ENCODE measurements around the gene IQGAP2. TPM values are rescaled to one million over a fixed set of nuclear protein-coding genes. Genes with fewer than 3 reads are reported as not detected.

Gene IQGAP2
- total RNA-seq, 1 experiment from 2014 or later, result not detected

- CTCF ChIA-PET, result no interaction called here
- no TSS peak for BruUV-seq (replicated peaks)
- no peaks in the 10 kb centered on the region for H3K9me2 ChIP-seq (replicated peaks; ENCODE audit: low read length)
These were observed 167.1 kb downstream of the IQGAP2 start for GRCh38 chr5:76570153-76570552.

GRCh38 chr5:76571559-76571958, 168.5 kb downstream of the IQGAP2 start:
- no TSS peak for BruUV-seq (replicated peaks)
- no peaks in the 10 kb centered on the region for H3K4me1 ChIP-seq (ENCODE audit: insufficient read depth, low read length)
- DNase-seq (no peak), ATAC-seq (no peak)
- no peaks in the 10 kb centered on the region for H3K9me3 ChIP-seq (ENCODE audit: low read length)
- POLR2A ChIA-PET (ENCODE audit: unreplicated experiment), result interaction anchor here (0.6 kb wide), 1 partner anchor 248 kb away, joined by 5 read pairs; no protein-coding TSS in a partner anchor
- H3K4me2 ChIP-seq (ENCODE audit: low read length), result no peak overlapping the region
- no peak overlapping the region for H3K27ac ChIP-seq (ENCODE audit: low read length)
- H4K20me1 ChIP-seq (ENCODE audit: low read length), result no peaks in the 10 kb centered on the region
- TF ChIP-seq CTCF (conservative IDR thresholded peaks at IDR 0.05; ENCODE audit: low read depth, low read length), result peak; percentile 28; the same call in 1 of the 2 replicates
- TF ChIP-seq EZH2phosphoT487 (IDR thresholded peaks at IDR 0.05; ENCODE audit: borderline replicate concordance, low read length), result no peak
- no peak overlapping the region for H2AFZ ChIP-seq (ENCODE audit: low read length)
- peaks cover 28% of the 10 kb centered on the region for H3K27me3 ChIP-seq (ENCODE audit: low read length)
- H3K79me2 ChIP-seq (ENCODE audit: low read length), result no peaks in the 10 kb centered on the region
- CTCF ChIA-PET, result no interaction called here
- H3K9me2 ChIP-seq (replicated peaks; ENCODE audit: low read length), result no peaks in the 10 kb centered on the region
- no peak overlapping the region for H3K9ac ChIP-seq (ENCODE audit: low read length)
- H3K36me3 ChIP-seq (ENCODE audit: low read depth, low read length), result no peaks in the 10 kb centered on the region
- no peaks in the 10 kb centered on the region for H3F3A ChIP-seq (ENCODE audit: low read length, unreplicated experiment)
- intact Hi-C loops (cut with micrococcal nuclease), result no loop called here
- no peak overlapping the region for H3K4me3 ChIP-seq (ENCODE audit: low read length)

More at GRCh38 chr5:76570153-76570552, 167.1 kb downstream of the IQGAP2 start:
- H3K79me2 ChIP-seq (ENCODE audit: low read length), result no peaks in the 10 kb centered on the region
- H3K9ac ChIP-seq (ENCODE audit: low read length), result no peak overlapping the region
- no peak overlapping the region for H2AFZ ChIP-seq (ENCODE audit: low read length)
- no peaks in the 10 kb centered on the region for H4K20me1 ChIP-seq (ENCODE audit: low read length)
- H3F3A ChIP-seq (ENCODE audit: low read length, unreplicated experiment), result no peaks in the 10 kb centered on the region
- H3K4me3 ChIP-seq (ENCODE audit: low read length), result no peak overlapping the region
- no peak overlapping the region for H3K4me2 ChIP-seq (ENCODE audit: low read length)
- H3K36me3 ChIP-seq (ENCODE audit: low read depth, low read length), result no peaks in the 10 kb centered on the region
- TF ChIP-seq EZH2phosphoT487 (IDR thresholded peaks at IDR 0.05; ENCODE audit: borderline replicate concordance, low read length) (no peak), CTCF (conservative IDR thresholded peaks at IDR 0.05; ENCODE audit: low read depth, low read length) (no peak), EZH2 (IDR thresholded peaks at IDR 0.05; ENCODE audit: low read length, unreplicated experiment) (no peak)
- no peaks in the 10 kb centered on the region for H3K9me3 ChIP-seq (ENCODE audit: low read length)
- H3K4me1 ChIP-seq (ENCODE audit: insufficient read depth, low read length), result no peaks in the 10 kb centered on the region
- POLR2A ChIA-PET (ENCODE audit: unreplicated experiment), result no interaction called here
- no peak overlapping the region for H3K27ac ChIP-seq (ENCODE audit: low read length)
- DNase-seq (no peak), ATAC-seq (no peak)
- H3K27me3 ChIP-seq (ENCODE audit: low read length), result peaks cover 42% of the 10 kb centered on the region
- intact Hi-C loops (cut with micrococcal nuclease), result no loop called here

DNA sequence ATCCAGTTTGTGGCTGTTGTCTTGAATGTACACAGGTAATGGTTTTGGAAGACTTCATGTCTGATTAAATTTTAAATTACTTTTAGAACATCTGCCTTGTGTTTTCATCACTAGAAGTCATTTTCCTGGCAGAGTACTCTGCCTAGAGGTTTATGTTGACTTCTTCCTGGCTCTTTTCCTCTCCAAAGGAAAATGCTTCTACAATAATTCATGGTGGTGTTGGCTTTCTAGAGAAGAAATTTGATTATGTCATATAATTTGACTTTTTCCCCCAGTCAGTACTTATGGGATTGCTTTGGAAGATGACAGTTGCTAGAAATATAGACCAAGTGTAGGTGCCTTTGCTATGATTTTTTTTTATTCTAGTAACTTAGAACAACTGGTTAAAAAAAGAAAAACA, 173.4 kb downstream of the IQGAP2 start:
- Histone ChIP-seq H3K79me2 (ENCODE audit: low read length) (no peaks in the 10 kb centered on the region), H2AFZ (ENCODE audit: low read length) (no peak overlapping the region), H3K4me2 (ENCODE audit: low read length) (no peak overlapping the region), H3K36me3 (ENCODE audit: low read depth, low read length) (no peaks in the 10 kb centered on the region), H3K27ac (ENCODE audit: low read length) (no peak overlapping the region), H3F3A (ENCODE audit: low read length, unreplicated experiment) (no peaks in the 10 kb centered on the region), H3K27me3 (ENCODE audit: low read length) (0 out of 2 replicates have a peak, but pooled peaks cover 4% of the 10 kb centered on the region), H3K4me1 (ENCODE audit: insufficient read depth, low read length) (no peaks in the 10 kb centered on the region), H4K20me1 (ENCODE audit: low read length) (no peaks in the 10 kb centered on the region), H3K9ac (ENCODE audit: low read length) (no peak overlapping the region), H3K9me3 (ENCODE audit: low read length) (no peaks in the 10 kb centered on the region), H3K4me3 (ENCODE audit: low read length) (no peak overlapping the region), H3K9me2 (replicated peaks; ENCODE audit: low read length) (no peaks in the 10 kb centered on the region)
- ChIA-PET POLR2A (ENCODE audit: unreplicated experiment) (no interaction called here), CTCF (no interaction called here)
- no TSS peak for BruUV-seq (replicated peaks)
- ATAC-seq, result no peak
- intact Hi-C loops (cut with micrococcal nuclease), result no loop called here
- DNase-seq, result no peak
- TF ChIP-seq CTCF (conservative IDR thresholded peaks at IDR 0.05; ENCODE audit: low read depth, low read length) (no peak), EZH2 (IDR thresholded peaks at IDR 0.05; ENCODE audit: low read length, unreplicated experiment) (no peak), EZH2phosphoT487 (IDR thresholded peaks at IDR 0.05; ENCODE audit: borderline replicate concordance, low read length) (no peak)

Measured in PC-3 (cell line).